Naive B cell (primary cell): ENCODE data around the gene ATN1. TPM values are rescaled to one million over a fixed set of nuclear protein-coding genes. Genes with fewer than 3 reads are reported as not detected.
A peak's percentile ranks its signal among the peaks of the same experiment; 100 is the strongest.

ENCODE experiments used
- ATAC-seq, 2 donors: fragments of 150-1000 bp; cut with Tn5 transposase; 2 replicates each; pipeline ENCODE4 v1.10.0; 2021; ENCODE audit warnings: low read depth in 2 of 2, mild to moderate bottlenecking in 2 of 2, moderate library complexity in 2 of 2
- DNase-seq: peaks from one replicate; pipeline ENCODE4 v3.0.0; 2022
- H3K27ac Mint-ChIP-seq, 6 donors: one replicate each; pipeline ENCODE4 v1.8.0; 2020 to 2022; ENCODE audit warnings: mild to moderate bottlenecking in 6 of 6, mixed read lengths in 6 of 6, moderate library complexity in 5 of 6, inconsistent platforms in 2 of 6
- H3K27me3 Mint-ChIP-seq, 3 donors: one replicate each; pipeline ENCODE4 v1.8.0; 2021 to 2022; ENCODE audit warnings: mixed read lengths in 3 of 3, mild to moderate bottlenecking in 1 of 3
- H3K36me3 Mint-ChIP-seq, 2 donors: one replicate each; pipeline ENCODE4 v1.8.0; 2020 to 2022; ENCODE audit warnings: mixed read lengths in 2 of 2, inconsistent platforms in 1 of 2, mild to moderate bottlenecking in 1 of 2
- H3K4me1 Mint-ChIP-seq, 3 donors: one replicate each; pipeline ENCODE4 v1.8.0; 2020 to 2022; ENCODE audit warnings: mixed read lengths in 3 of 3, inconsistent platforms in 1 of 3, mild to moderate bottlenecking in 1 of 3, moderate library complexity in 1 of 3
- H3K4me3 Mint-ChIP-seq, 8 donors: one replicate each; pipeline ENCODE4 v1.8.0; 2020 to 2022; ENCODE audit warnings: mild to moderate bottlenecking in 8 of 8, mixed read lengths in 8 of 8, moderate library complexity in 8 of 8, inconsistent platforms in 2 of 8
- H3K9me3 Mint-ChIP-seq, 7 donors: one replicate each; pipeline ENCODE4 v1.8.0; 2020 to 2022; ENCODE audit warnings: mixed read lengths in 7 of 7, mild to moderate bottlenecking in 5 of 7, inconsistent platforms in 2 of 7, moderate library complexity in 1 of 7
- polyA plus RNA-seq, 6 donors: library from polyadenylated mRNA; unstranded; fragments of 300-500 nt; fragmentation: Illumina TruSeq; gene quantifications; one replicate each; pipeline ENCODE4 v1.2.3, GENCODE V29; 2021; ENCODE audit warnings: low read depth in 6 of 6

Gene ATN1
- polyA plus RNA-seq, 6 donors from 2014 or later: 0.57 to 2.2 (median 1.1) TPM; not detected in 1

- H3K36me3 Mint-ChIP-seq: no peaks in the 10 kb centered on the region
- H3K27ac Mint-ChIP-seq: peak overlapping the region in 2 of 6 donors; percentile 14 to 53
- no peaks in the 10 kb centered on the region for H3K9me3 Mint-ChIP-seq
- peaks cover 6 to 24% (median 22%) of the 10 kb centered on the region in 3 donors for H3K27me3 Mint-ChIP-seq
- no peak for ATAC-seq
- peaks cover 16 to 34% (median 25%) of the 10 kb centered on the region in 3 donors for H3K4me1 Mint-ChIP-seq
- DNase-seq: no peak
- H3K4me3 Mint-ChIP-seq: peak overlapping the region in 6 of 8 donors; percentile 22 to 96 (median 71)
Measured at GRCh38 chr12:6912164-6912935, 15.4 kb upstream of the ATN1 start.

- no peaks in the 10 kb centered on the region for H3K36me3 Mint-ChIP-seq
- no peaks in the 10 kb centered on the region for H3K9me3 Mint-ChIP-seq
- peaks cover 18 to 35% (median 25%) of the 10 kb centered on the region in 3 donors for H3K4me1 Mint-ChIP-seq
- DNase-seq: peak; percentile 58
- H3K27ac Mint-ChIP-seq: peak within 1 kb of the TSS in 4 of 6 donors; percentile 5 to 90 (median 63)
- H3K4me3 Mint-ChIP-seq: peak within 1 kb of the TSS; percentile 83 to 96 (median 93)
- peak; percentile 88 to 90 for ATAC-seq
- peaks cover 6 to 24% (median 22%) of the 10 kb centered on the region in 3 donors for H3K27me3 Mint-ChIP-seq
Measured at GRCh38 chr12:6914246-6914946, 13.4 kb upstream of the ATN1 start, which contains the start of gene ENO2. TSS of gene ENO2 (plus strand) at chr12:6914580. CDS start at chr12:6915833, 1,253 bp downstream.

- peak in 1 of 2 donors; percentile 0 for ATAC-seq
- no peaks in the 10 kb centered on the region for H3K9me3 Mint-ChIP-seq
- H3K27ac Mint-ChIP-seq: peak overlapping the region in 3 of 6 donors; percentile 44 to 90 (median 82)
- peaks cover 22 to 42% (median 26%) of the 10 kb centered on the region in 3 donors for H3K4me1 Mint-ChIP-seq
- no peak for DNase-seq
- peaks cover 6 to 24% (median 22%) of the 10 kb centered on the region in 3 donors for H3K27me3 Mint-ChIP-seq
- H3K36me3 Mint-ChIP-seq: no peaks in the 10 kb centered on the region
- peak overlapping the region; percentile 83 to 96 (median 93) for H3K4me3 Mint-ChIP-seq
Measured at GRCh38 chr12:6914947-6915788, 12.6 kb upstream of the ATN1 start.

- H3K9me3 Mint-ChIP-seq: no peaks in the 10 kb centered on the region
- no peak overlapping the region for H3K27ac Mint-ChIP-seq
- peaks cover 22 to 43% (median 26%) of the 10 kb centered on the region in 3 donors for H3K4me1 Mint-ChIP-seq
Measured at GRCh38 chr12:6915789-6916285, 11.9 kb upstream of the ATN1 start.

GRCh38 chr12:6916426-6917200 is 11.1 kb upstream of the ATN1 start:
- DNase-seq (no peak), ATAC-seq (no peak)
- peaks cover 28 to 47% (median 32%) of the 10 kb centered on the region in 3 donors for H3K4me1 Mint-ChIP-seq
- peak overlapping the region in 1 of 6 donors; percentile 83 for H3K27ac Mint-ChIP-seq
- H3K4me3 Mint-ChIP-seq: peak overlapping the region in 7 of 8 donors; percentile 25 to 83 (median 38)
- no peaks in the 10 kb centered on the region for H3K36me3 Mint-ChIP-seq
- peaks cover 6 to 24% (median 17%) of the 10 kb centered on the region in 3 donors for H3K27me3 Mint-ChIP-seq
- no peaks in the 10 kb centered on the region for H3K9me3 Mint-ChIP-seq

More at GRCh38 chr12:6915789-6916285, 11.9 kb upstream of the ATN1 start:
- DNase-seq (no peak), ATAC-seq (no peak)
- peaks cover 6 to 24% (median 22%) of the 10 kb centered on the region in 3 donors for H3K27me3 Mint-ChIP-seq
- H3K4me3 Mint-ChIP-seq: peak overlapping the region; percentile 33 to 83 (median 52)
- no peaks in the 10 kb centered on the region for H3K36me3 Mint-ChIP-seq

- H3K4me3 Mint-ChIP-seq: no peak overlapping the region
Measured at GRCh38 chr12:6917491-6918231, 10.1 kb upstream of the ATN1 start.

GRCh38 chr12:6919588-6919987 is 8.2 kb upstream of the ATN1 start:
- DNase-seq (no peak), ATAC-seq (no peak)
- Mint-ChIP-seq H3K9me3 (no peaks in the 10 kb centered on the region), H3K36me3 (no peaks in the 10 kb centered on the region), H3K4me3 (peak overlapping the region in 1 of 8 donors; percentile 25), H3K4me1 (peaks cover 48 to 60% (median 60%) of the 10 kb centered on the region in 3 donors), H3K27ac (peak overlapping the region in 2 of 6 donors; percentile 20 to 84), H3K27me3 (peaks cover 0 to 7% (median 5%) of the 10 kb centered on the region in 3 donors)

More at GRCh38 chr12:6917491-6918231, 10.1 kb upstream of the ATN1 start:
- DNase-seq: no peak
- Mint-ChIP-seq H3K27me3 (peaks cover 5 to 21% (median 15%) of the 10 kb centered on the region in 3 donors), H3K27ac (no peak overlapping the region), H3K36me3 (no peaks in the 10 kb centered on the region), H3K4me1 (peaks cover 39 to 56% (median 43%) of the 10 kb centered on the region in 3 donors), H3K9me3 (no peaks in the 10 kb centered on the region)
- no peak for ATAC-seq

GRCh38 chr12:6921539-6921938 is 6.2 kb upstream of the ATN1 start:
- H3K27ac Mint-ChIP-seq: peak overlapping the region in 3 of 6 donors; percentile 80 to 87 (median 84)
- no peak for ATAC-seq
- peak overlapping the region in 5 of 8 donors; percentile 8 to 83 (median 58) for H3K4me3 Mint-ChIP-seq
- DNase-seq: no peak
- H3K36me3 Mint-ChIP-seq: no peaks in the 10 kb centered on the region
- H3K4me1 Mint-ChIP-seq: peaks cover 46 to 59% (median 56%) of the 10 kb centered on the region in 3 donors
- no peaks in the 10 kb centered on the region for H3K27me3 Mint-ChIP-seq
- H3K9me3 Mint-ChIP-seq: no peaks in the 10 kb centered on the region

GRCh38 chr12:6921996-6922946 is 5.5 kb upstream of the ATN1 start:
- peaks cover 52 to 63% (median 59%) of the 10 kb centered on the region in 3 donors for H3K4me1 Mint-ChIP-seq
- H3K36me3 Mint-ChIP-seq: no peaks in the 10 kb centered on the region
- ATAC-seq (peak; percentile 43 to 51), DNase-seq (no peak)
- H3K9me3 Mint-ChIP-seq: no peaks in the 10 kb centered on the region
- peak overlapping the region; percentile 76 to 94 (median 82) for H3K27ac Mint-ChIP-seq
- H3K27me3 Mint-ChIP-seq: no peaks in the 10 kb centered on the region
- peak overlapping the region; percentile 8 to 90 (median 63) for H3K4me3 Mint-ChIP-seq

- Mint-ChIP-seq H3K4me3 (peak overlapping the region; percentile 8 to 90 (median 60)), H3K27ac (peak overlapping the region; percentile 26 to 94 (median 78)), H3K9me3 (no peaks in the 10 kb centered on the region), H3K4me1 (peaks cover 53 to 65% (median 61%) of the 10 kb centered on the region in 3 donors), H3K27me3 (no peaks in the 10 kb centered on the region), H3K36me3 (no peaks in the 10 kb centered on the region)
- peak in 1 of 2 donors; percentile 22 for ATAC-seq
- no peak for DNase-seq
Measured at GRCh38 chr12:6923003-6923732, 4.6 kb upstream of the ATN1 start.
